Right ventricle myocardium inferior (tissue), 1 donor: ENCODE measurements around the gene XKR7. TPM values are rescaled to one million over a fixed set of nuclear protein-coding genes. Genes with fewer than 3 reads are reported as not detected.

Experiments
- ATAC-seq: fragments of 200-7000 bp; cut with Tn5 transposase; one replicate; pipeline ENCODE4 v1.9.1; 2020; ENCODE audit warnings: mild to moderate bottlenecking, moderate library complexity
- DNase-seq: peaks from one replicate; pipeline ENCODE4 v3.0.0; 2021; ENCODE audit errors: missing footprints
- intact Hi-C: fragments of 100-400 bp; cut with DNase I; formaldehyde crosslinking; loops from one replicate; pipeline ENCODE4 v1.11.0; 2022
- total RNA-seq: library from RNA; stranded (reverse); fragmentation: NEBNext Ultra II Directional; extraction: Animal tissue kit (Norgen Biotek cat#: 25700); gene quantifications from one replicate; pipeline ENCODE4 v1.2.1, GENCODE V29; 2021
- donor health status: DM: no; HTN: yes; CAD: no; lungs with severe emphysema.

The XKR7 gene
- total RNA-seq, 1 donor from 2014 or later = not detected

DNA sequence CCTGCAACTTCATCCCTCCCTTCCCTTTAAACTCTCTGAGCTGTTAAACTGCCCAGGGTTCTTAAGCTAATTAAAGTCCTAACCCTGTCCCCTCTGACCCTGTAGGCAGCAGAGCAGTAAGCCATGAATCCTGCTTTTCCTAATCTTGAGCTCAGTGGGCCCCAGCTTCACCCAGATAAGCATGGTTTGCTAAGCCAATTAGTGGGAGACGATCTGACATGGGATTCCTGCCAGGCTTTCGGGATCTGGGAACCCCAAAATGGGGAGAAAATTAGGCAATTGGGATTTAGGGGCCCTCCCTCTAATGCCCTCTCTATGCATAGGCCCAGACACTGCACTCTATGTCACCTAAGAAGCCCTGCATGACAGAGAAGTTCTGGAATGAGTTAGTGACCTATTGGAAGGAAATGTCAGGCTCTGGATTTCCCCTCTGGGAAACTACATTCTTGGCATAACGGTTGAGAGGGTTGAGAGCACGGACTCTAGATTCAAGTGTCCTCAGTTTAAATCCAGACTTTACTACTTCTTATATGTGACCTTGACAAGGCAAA, 4.6 kb downstream of the XKR7 start:
- no peak for ATAC-seq

GRCh38 chr20:31974296-31974695, 6.3 kb downstream of the XKR7 start:
- DNase-seq (no peak), ATAC-seq (no peak)
- intact Hi-C loops = no loop called here

More for the DNA sequence above, 4.6 kb downstream of the XKR7 start:
- intact Hi-C loops = no loop called here
- no peak for DNase-seq

DNA sequence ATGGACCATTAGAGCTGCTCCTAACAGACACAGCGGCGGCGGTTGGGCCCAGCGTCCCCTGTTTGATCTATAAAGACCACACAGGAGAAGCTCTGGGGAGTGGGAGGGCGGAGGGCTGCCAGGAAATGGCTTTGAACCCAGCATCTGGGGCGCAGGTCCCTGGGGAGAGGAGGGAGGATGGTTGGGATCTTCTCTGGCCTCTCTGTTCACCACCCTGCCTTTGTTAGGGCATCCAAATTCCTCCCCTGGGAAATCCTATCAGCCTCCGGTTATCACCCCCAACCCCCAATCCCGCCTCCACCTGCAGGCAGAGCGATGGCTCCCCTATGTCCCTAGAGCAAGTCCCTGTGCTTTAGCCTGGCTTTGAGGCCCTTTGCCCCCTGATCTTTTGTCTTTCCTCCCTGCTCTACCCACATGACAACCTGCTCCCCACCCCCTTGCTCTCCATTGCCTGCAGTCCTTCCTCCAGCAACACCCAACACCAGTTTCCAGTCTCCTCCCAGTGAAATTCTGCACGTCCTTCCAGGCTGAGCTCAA, 7.1 kb downstream of the XKR7 start:
- ATAC-seq (no peak), DNase-seq (no peak)
- intact Hi-C loops = no loop called here

DNA sequence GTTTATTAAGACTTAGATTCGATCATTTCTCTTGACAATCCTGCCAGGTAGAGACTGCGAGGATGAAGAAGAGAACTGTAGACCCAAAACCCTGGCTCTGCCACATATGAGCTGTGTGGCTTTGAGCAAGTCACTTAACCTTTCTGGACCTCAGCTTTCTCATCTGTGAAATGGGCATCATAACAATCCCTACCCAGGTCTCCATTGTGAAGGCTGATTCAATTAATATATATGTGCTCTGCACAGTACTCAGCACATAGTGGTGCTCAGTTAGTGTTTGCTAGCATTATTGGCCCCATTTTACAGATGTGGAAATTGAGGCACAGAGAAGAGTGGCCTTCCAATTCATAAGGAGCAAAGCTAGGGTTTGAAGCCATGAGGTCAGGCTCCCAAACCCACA, 7.9 kb downstream of the XKR7 start:
- intact Hi-C loops = no loop called here
- ATAC-seq (no peak), DNase-seq (no peak)

DNA sequence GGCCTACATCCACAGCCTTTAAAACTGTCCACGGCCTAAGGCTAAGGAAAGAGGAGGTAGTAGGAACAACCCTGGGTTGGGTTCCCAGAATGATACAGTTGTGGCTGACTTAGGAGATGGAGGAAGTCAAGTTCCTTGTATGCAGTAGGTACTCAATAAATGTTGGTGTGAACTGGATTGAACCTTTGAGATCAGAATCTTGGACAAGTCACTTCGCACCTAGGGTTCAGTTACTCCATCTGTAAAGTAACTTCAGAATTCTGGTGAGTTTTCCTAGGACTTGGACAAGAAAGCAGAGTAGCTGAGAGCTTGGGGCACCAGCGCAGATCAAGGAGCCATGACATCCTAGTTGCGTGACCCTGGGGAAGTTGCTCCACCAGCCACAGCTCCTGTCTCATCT, 9.1 kb downstream of the XKR7 start:
- DNase-seq = no peak
- intact Hi-C loops = no loop called here
- no peak for ATAC-seq

GRCh38 chr20:31979713-31980426, 11.9 kb downstream of the XKR7 start:
- intact Hi-C loops = no loop called here
- no peak for ATAC-seq
- DNase-seq = no peak

DNA sequence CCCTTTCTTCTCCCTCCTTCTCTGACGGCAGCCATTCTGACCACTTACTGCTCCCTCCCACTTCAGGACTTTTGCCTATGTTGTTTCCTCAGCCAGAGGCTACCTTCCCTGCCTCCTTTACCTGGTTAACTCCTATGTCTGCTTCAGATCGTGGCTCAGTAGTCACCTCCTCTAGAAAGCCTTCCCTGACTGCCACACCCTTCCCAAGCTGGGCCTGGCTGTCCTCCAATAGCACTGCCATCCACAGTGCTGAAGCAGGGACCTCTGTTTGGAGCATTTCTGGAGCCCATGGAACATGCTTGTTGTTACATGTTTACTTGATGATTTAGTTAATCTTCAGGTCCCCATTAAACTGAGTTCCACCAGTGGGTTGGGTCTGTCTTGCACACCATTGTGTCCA, 13.8 kb downstream of the XKR7 start:
- DNase-seq (no peak), ATAC-seq (no peak)
- intact Hi-C loops = no loop called here

- intact Hi-C loops = no loop called here
- DNase-seq (no peak), ATAC-seq (no peak)
Observed at GRCh38 chr20:31984981-31985471, 17.1 kb downstream of the XKR7 start.

- intact Hi-C loops = no loop called here
Observed at GRCh38 chr20:31987744-31988143, 19.8 kb downstream of the XKR7 start.

GRCh38 chr20:31988430-31989015, 20.6 kb downstream of the XKR7 start:
- intact Hi-C loops = no loop called here
- ATAC-seq (no peak), DNase-seq (no peak)

More at GRCh38 chr20:31987744-31988143, 19.8 kb downstream of the XKR7 start:
- no peak for DNase-seq
- no peak for ATAC-seq

DNA sequence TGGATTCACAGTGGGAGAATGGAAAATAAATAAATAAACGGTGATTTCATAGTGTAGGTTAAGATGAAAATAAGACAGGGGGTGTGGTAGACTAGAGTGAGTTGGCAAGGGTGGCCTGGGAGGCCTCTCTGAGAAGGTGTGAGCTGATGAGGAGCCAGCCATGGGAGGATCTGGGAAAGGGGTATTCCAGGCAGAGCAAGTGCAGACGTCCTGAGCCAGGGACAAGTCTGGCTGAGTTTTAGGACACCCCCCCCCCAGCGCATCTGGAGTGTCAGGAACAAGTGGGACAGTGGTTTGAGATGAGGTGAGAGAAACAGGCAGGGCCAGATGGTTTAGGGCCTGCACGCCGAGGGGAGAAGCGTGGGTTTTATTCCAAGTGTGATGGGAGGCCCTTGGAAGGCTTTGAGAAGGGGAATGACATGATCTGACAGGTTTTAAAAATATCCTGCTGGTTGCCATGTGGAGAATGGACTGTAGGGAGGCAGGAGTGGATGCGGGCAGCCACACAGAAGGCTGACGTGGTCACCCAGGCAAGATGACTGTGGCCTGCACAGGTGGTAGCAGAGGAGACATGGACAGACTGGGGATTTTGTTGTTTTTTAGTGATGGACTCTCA, 21.2 kb downstream of the XKR7 start:
- ATAC-seq = no peak
- intact Hi-C loops = no loop called here
- DNase-seq = no peak

DNA sequence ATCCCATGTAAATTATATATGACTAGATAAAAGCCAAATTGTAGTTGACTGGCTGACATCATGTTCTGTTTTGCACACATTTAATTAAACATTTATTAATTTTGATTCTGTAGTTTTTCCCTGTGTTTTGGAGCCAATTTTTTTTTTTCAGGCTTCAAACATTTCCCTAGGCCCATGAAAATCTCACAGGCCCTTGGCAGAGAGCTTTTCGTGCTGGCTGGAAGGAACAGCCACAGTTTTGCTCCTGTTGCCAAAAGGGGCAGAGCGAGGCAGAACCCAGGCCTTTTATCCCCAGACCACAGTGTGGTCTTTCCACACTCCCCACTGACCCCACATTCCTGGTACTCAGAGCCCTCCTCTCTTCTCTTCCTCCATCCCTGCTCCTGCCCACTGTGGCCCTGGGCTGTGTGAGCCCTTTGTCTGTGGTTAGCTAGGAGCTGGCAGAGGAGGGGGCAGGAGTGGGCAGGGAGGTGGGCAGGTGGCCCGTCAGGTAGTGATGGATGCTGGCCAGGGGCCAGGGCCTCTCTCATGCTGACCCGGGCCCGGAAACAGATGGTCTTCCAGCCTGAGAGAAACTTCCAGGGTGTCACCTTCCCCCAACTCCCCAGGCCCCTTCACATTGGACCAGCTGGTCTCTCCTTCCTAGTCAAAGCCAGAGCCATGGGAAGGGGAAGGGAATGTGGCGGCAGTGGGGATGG, 22.8 kb downstream of the XKR7 start:
- intact Hi-C loops = no loop called here
- ATAC-seq (no peak), DNase-seq (no peak)

- no peak for ATAC-seq
- intact Hi-C loops = no loop called here
- no peak for DNase-seq
Observed at GRCh38 chr20:31991339-31991705, 23.4 kb downstream of the XKR7 start.

DNA sequence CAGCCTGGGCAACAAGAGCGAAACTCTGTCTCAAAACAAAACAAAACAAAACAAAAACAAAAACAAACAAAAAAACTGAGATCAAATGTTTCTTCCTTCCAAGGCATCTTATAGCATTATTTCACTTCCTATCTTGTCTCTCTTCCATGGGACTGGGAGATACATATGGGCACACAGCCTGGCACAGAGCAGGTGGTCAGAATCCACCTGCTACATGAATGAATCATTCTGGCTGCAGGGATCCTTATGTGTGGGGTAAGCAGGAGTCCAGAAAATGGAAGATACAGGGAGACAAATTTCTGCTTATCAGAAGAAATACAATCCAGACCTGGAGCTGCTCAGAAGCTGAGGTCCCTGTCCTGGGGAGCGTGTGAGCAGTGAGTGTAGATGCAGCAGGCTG, 24.1 kb downstream of the XKR7 start:
- intact Hi-C loops = no loop called here
- ATAC-seq = no peak
- DNase-seq = no peak

DNA sequence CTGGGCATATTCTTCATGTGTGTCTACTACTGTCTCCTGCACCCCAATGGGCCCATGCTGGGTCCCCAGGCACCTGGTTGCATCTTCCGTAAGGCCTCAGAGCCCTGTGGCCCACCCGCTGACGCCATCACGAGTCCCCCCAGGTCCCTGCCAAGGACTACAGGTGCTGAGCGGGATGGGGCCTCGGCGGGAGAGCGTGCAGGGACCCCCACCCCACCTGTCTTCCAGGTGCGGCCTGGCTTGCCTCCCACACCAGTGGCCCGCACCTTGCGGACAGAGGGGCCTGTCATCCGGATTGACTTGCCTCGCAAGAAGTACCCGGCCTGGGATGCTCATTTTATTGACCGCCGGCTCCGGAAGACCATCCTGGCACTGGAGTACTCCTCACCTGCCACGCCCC, 29.0 kb downstream of the XKR7 start:
- no peak for DNase-seq
- no peak for ATAC-seq
- intact Hi-C loops = no loop called here

- no peak for ATAC-seq
- intact Hi-C loops = no loop called here
- no peak for DNase-seq
Observed at GRCh38 chr20:31998246-31998645, 30.3 kb downstream of the XKR7 start.

- DNase-seq = no peak
- intact Hi-C loops = no loop called here
- ATAC-seq = no peak
Observed at GRCh38 chr20:32003325-32003724, 35.4 kb downstream of the XKR7 start.

GRCh38 chr20:32004963-32005362, 37.0 kb downstream of the XKR7 start:
- intact Hi-C loops = no loop called here
- no peak for DNase-seq
- no peak for ATAC-seq

DNA sequence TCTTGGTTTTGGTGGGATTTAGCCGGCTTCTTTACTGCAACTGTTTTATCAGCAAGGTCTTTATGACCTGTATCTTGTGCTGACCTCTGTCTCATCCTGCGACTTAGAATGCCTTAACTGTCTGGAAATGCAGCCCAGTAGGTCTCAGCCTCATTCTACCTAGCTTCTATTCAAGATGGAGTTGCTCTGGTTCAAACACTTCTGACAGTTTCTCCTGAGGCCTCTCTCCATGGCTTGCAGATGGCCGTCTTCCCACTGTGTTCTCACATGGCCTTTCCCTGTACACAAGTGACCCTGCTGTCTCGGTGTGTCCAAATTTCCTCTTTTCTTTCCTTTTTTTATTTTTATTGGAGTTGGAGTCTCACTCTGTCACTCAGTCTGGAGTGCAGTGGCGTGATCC, 38.1 kb downstream of the XKR7 start:
- intact Hi-C loops = no loop called here
- DNase-seq (no peak), ATAC-seq (no peak)
